GM21723 (cell line): ENCODE measurements around the gene CFAP54.
"Not testable (repeated sequence)": the region's sequence is repeated elsewhere in the genome, so short reads cannot be mapped to it uniquely, and the experiment has no call there.

Experiments
- ATAC-seq: cut with Tn5 transposase; IDR thresholded peaks from one replicate; pipeline ENCODE4 v1.9.1; 2021; ENCODE audit warnings: mild to moderate bottlenecking, moderate library complexity; ENCODE audit not compliant: unreplicated experiment

The CFAP54 gene, protein sequence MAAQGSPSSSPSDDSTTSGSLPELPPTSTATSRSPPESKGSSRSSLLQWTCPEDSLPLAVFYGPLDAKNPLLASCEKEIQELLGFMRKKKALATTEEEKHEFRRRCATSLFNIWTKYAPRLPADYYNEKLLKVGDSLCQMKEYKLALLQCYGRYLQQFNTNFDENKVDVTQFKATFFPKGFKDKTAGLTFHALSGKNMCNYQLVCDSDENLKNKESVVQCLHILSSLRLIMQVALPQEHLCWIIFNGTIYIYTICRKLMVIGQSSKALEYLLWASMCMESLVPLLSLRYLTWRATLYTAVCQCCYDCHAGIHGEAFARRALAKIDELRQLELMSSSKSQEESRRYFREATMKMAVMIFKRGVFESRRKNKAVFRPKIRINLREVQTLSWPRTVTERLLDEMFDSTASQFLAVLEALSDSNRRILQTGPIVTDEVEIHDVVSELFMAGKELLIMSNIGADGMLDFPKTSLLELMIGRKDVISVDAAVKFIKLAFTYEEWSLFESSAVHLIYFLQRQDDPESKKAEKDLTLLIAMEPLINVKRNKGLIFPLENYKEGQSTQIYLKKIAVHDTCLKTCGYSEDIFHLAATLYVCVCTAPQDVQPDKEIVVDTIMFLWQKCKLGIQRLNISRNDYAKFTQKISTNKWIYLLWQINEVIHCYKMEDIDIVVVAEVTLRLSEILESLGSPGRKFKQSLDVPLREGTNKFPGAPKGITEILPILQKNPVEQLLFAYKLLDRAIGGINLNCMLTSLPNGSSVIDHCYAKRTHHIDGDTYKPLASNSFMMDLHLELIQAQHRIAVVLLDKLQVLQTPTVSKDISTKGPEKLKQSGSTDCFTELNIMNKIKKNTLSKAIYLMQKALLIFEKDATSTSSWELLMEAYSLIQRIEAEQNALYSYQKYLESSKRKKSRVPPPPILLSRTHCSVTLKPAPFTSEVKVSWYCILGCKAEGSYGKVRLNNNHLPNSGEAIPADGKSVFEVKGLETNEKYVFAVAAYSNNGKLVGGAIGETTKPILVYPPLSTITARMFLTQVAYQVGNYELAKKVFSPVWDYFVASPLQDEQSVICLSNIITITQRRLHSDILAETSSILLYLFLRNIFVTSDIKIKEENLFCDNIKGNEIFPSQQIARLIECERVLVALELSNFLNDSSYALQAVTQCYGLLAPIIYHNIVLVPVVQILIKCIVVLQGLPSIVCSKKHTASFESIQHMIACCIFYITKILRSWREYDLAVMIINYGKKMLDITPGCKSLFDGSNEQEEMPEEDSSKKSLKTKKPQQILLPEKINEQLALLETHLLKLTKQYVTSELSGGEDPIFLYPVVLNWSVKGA (N-terminal part only)

DNA sequence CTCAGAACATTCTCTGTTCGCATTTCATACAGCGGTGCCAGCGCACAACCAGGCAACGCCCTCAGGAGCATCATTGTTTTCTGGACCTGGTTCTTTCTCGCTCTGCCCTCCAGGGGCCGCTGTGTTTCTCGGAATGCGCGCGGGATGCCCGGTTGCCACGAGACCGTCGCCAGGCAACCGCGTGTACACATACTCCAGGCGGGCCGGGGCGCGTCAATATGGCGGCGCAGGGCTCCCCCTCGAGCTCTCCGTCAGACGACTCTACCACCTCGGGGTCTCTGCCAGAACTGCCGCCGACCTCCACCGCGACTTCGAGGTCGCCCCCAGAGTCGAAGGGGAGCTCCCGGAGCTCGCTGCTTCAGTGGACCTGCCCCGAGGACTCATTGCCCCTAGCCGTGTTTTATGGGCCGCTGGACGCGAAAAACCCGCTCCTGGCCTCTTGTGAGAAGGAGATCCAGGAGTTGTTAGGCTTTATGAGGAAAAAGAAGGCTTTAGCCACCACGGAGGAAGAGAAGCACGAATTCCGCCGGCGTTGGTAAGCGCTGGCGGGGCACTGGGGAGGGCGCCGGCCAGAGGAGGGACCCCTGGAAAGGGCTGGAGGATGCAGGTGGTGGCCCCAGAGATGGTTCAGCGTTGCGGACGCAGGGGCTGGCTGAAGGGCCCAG is at the start of gene CFAP54:
CFAP54 (plus strand) TSS at position 186 of the 665 bp plus-strand sequence; CDS start at position 219, 33 bp downstream.
- peak; percentile 94 for ATAC-seq

DNA sequence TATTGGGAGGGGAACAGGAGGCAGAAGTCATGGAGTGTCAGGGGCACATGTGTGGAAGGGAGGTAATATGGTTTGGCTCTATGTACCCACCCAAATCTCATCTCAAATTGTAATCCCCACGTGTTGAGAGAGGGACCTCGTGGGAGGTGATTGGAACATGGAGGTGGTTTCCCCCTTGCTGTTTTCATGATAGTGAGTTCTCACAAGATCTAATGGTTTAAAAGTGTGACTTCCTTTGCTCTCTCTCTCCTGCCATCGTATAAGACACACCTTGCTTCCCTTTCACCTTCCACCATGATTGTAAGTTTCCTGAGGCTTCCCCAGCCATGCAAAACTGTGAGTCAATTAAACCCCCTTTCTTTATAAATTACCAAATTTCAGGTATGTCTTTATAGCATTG is 47.6 kb upstream of the CFAP54 start:
- ATAC-seq: no peak

DNA sequence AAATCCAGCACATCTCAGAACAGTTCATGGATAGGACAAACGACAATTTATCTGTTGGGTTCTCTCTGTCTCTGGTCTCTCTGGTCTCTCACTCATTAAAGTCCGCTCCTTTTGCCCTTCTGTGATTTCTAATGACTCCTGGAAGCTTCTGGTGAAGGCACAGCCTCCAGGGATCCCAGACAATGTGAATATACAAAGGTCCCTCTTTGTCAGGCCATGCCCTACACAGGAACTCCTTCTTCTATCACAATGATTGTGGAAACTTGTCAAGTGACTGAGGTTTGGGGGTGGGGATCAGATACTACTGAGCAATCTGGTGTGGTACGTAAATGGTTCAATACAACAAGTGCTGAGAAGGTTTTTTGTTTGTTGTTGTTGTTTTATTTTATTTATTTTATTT is 46.5 kb upstream of the CFAP54 start:
- ATAC-seq: no peak

DNA sequence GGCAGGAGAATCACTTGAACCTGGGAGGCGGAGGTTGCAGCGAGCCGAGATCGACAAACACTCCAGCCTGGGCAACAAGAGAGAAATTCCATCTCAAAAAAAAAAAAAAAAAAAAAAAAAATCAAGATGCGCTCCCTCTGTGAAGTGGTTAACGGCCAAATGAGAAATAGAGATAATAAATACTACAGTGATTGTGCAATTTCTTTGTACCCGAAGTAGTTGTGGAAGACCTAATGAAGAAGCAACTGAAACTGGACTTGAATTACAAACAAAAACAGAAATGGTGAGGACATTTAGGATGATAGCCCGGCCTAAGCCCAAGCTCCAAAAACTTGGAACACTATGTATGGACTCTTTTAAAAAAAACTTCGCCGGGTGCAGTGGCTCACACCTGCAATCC is 45.0 kb upstream of the CFAP54 start:
- no peak for ATAC-seq

DNA sequence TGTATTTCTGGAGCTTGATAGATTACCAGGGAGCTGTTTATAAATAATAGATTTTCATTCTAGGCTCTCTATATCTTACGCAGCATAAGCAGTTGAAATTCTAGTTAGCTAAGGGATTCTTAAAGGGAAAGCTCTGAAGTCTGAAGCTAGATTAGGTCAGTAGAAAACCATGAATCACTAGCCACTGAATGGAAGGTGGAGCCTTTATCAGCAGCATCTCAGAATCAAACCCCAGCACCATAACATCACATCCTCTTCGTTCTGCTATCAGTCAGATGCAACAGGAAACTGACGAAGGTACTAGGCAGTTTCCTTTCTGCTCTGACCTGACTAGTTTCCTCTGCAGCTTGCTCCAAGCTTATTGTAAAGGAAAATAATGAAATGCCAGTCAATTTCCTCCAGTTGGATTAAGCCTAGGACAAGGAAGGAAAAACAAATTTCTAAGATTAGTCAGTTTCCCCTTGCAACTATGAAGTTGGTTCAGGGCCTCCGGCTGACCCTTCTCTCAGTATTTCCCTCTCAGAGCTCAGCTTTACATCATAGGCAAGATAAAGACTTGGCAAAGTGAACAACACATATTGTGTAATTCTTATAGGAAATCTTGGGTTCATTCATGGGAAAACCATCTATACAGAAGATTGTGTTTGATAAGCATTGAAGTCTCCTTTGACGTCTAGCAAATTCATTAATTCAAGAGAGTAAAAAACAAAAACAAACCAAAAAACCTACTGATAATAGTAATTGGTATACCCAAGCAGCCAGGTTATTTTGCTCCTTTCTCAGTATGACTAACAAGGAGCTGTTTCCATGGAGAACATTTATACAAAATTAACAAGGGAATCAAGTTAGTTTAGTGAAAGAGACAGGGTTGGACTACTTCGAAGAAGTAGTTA is 43.4 kb upstream of the CFAP54 start:
- peak; percentile 98 for ATAC-seq

DNA sequence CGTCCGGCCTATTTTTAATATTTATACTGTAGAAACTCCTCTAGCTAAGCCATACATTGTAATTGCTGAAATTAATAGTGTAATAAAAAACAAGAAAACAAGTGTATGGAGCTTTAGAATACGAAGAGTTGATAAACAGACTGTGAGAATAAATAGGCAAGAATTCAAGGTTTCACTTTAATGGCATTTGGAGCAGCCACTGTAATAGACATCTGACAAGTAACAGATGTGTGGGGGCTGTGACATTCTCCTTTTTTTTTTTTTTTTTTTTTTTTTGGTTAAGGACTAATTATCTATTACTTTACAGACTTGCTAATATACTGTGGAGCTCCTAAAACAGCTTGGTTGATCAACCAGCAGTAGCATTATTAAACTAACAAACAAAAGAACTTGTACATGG is 42.1 kb upstream of the CFAP54 start:
- no peak for ATAC-seq

DNA sequence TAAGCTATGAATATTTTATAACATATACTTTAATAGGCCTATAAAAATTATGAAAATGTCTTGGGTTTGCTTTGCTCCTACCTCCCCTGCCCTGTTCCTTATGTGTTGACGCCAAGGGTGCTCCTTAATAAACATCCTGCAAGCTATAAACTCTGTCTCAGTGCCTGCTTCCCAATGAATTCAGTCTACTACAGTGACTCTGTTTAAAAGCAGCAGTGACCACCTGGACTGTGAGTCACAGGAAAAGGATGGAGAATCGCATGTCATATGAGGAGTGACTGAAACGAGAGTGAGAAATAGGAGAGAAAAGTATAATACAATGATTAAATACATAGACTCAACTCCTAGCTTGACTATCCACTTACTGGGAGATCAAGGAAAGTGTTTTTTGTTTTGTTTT is 41.1 kb upstream of the CFAP54 start:
- no peak for ATAC-seq

DNA sequence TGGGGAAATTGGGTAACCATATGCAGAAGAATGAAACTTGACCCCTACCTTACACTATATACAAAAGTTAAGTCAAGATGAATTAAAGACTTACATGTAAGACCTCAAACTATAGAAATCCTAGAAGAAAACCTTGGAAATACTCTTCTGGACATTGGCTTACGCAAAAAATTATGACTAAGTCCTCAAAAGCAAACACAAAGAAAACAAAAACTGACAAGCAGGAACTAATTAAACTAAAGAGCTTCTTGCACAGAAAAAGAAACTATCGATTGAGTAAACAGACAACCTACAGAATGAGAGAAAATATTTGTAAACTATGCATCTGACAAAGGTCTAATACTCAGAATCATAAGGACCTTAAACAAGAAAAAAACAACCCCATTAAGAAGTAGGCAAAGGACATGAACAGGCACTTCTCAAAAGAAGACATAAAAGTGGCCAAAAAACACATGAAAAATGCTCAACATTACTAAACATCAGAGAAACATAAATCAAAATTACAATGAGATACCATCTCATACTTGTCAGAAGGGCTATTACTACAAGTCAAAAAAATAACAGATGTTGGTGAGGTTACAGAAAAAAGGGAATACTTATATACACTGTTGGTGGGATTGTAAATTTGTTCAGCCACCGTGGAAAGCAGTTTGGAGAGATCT is 37.0 kb upstream of the CFAP54 start:
- ATAC-seq: no peak

DNA sequence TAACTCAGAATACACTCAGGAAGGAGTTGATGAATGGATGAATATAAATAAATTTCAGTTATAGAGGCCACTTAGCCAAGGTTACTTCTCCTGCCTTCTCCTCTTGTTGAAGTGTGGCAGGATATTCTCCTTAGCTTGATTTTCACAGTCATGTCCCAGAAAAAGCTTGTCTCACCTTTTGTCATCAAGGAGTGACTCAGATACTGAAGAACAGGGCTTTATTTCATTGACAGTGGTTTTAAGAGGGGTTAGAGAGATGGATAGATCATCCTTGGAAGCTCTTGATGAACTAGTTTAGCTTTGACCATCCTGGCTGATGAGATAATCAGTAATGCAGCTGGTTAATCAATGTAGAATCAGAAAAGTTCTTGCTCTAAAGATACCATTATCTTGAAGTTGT is 35.0 kb upstream of the CFAP54 start:
- no peak for ATAC-seq

DNA sequence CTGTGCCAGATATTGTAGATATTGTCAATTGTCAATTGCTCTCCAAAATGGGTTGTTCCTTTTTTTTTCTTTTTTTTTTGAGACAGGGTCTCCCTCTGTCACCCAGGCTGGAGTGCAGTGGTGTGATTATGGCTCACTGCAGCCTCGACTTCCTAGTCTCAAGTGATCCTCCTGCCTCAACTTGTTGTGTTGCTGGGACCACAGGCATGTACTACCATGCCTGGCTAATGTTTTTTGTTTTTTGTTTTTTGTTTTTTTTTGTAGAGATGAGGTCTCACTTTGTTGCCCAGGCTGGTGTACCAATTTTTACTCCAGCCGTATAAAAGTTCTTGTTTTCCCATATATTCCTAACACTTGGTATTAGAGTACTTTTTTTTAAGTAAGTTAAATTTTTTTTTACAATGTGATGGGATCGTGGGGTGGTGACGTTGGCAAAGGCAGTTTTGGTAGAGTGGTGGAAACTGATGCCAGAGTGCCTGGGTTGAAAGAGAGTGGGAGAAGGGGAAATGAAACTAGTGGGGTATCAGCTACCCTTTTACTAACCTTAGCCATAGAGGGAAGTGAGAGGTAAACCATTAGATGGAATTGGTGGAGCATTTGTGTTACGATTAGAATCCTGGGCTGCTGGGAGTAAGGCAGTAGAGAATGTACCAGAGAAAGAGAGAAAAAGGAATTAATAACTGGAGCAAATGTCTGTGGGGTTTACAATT is 33.0 kb upstream of the CFAP54 start:
- ATAC-seq: peak; percentile 87

DNA sequence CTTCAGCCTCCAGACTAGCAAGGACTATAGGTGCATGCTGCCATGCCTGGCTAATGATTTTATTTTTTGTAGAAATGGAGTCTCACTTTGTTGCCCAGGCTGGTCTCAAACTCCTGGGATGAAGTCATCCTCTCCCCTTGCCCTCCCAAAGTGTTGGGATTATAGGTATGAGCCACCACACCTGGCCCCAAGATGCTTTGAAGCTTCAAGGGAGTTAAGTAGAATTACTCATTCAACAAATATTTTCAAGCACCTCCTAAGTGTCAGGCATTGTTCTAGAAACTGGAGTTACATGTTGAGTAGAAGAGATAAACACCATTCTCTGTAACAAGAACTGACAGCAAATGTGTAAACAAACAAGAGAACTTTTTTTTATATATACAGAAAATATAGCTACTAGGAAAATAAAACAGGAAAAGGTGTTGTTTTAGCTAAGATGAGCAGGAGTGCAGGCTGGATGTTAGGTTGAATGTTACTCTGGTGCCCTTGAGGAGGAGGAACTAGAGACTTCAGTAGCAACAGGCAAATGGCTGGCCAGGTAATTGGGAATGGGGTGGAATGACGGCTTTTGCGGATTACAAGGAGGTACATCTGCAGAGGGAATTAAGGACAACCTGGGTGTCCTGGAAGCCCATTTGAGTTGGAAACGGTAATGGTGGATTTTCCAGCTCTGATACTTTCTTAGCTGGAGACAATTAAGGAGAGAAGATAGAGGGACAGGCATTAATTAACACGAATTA is 32.0 kb upstream of the CFAP54 start:
- peak; percentile 18 for ATAC-seq

DNA sequence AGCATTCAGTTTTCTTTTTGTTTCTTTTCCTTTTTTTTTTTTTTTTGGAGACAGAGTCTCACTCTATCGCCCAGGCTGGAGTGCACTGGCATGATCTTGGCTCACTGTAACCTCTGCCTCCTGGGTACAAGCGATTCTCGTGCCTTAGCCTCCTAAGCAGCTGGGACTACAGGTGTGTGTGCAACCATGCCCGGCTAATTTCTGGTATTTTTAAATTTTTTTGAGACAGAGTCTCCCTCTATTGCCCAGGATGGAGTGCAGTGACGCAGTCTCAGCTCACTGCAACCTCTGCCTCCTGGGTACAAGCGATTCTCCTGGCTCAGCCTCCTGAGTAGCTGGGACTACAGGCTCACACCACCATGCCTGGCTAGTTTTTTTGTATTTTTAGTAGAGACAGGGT is 30.1 kb upstream of the CFAP54 start:
- ATAC-seq: not testable (repeated sequence)

DNA sequence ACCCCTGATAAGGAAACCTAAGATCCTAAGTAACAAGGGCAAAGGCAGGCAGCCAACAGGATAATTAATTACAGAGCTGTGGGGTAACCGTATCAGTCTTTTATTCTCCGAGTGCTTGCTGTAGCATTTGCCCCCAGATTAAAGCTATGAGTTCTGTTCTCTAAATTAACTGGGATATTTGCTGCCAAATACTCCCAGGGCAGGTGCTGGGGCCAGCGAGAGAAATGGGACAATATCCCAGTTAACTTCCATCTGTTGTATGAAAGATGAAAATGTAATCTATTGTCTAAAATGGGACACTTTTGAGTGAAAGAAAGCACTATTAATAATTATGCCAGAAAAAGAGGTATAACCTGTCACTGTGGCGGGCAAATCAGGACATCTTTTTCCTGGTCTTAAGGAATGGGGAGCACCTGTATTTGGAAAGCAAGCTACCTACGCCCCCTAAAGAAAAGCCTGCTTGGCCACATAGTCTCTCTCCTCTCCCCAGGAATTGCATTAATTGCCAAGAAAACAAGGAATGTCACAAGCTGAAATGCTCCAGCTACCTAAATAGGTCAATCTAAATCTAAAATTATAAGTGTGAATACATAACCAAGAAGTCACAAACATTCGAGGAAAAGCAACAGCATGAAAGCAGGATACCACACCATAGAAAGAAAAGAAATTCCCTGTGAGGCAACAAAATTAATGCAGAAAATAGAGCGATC is 26.7 kb upstream of the CFAP54 start:
- no peak for ATAC-seq

DNA sequence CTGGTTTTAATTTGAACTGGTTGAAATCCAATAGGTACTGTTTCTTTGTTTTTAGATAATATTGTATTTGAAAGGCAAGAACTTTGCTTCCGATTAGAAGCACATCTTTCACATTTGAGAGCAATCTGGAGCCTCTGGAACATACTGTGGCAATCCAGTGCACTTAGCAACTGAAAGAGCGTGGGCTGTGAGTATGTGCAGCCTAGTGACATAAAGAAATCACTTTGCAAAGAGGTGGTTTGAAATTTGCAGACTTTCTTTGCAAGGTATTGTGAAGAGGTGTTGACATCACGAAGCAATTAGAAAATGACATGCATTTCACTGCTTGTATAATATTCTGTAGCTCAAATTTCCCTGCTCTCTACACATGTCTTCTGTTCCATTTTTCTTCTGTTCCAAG is 23.5 kb upstream of the CFAP54 start:
- ATAC-seq: no peak

DNA sequence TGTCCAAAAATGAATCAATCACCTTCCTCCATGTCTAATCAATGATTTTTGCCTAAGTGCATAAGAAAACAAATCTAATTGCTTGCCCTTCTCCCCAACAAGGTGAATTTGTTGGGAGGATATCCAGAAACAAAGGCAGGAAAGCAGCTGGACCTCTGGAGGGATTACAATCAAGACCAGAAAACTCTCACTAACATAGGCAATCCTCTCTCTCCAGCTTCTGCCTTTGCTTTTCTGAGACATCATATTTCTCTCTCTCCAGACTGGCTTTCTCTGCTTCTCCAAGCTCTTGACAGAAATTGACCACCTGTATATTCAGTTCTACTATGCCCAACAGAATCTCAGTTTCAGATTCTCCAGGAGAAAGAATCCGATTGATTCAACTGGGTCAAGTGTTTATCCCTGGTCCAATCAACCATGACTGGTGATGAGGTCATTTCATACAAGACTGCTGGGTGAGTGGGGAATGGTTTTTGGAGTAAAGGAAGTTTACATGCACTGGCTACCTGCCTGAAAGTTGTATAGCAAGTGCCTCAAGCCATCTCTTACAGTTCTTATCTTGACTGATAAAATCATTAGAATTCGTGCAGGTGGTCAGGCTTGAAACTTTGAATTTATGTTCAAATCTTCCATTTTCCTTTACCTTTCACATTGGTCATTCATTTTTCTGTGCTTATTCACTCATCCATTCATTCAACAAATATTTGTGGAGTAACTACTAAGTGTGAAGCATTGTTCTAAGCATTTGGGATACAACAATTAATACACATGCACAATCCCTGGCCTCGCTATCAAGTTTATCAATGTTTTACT is 22.2 kb upstream of the CFAP54 start:
- ATAC-seq: no peak

DNA sequence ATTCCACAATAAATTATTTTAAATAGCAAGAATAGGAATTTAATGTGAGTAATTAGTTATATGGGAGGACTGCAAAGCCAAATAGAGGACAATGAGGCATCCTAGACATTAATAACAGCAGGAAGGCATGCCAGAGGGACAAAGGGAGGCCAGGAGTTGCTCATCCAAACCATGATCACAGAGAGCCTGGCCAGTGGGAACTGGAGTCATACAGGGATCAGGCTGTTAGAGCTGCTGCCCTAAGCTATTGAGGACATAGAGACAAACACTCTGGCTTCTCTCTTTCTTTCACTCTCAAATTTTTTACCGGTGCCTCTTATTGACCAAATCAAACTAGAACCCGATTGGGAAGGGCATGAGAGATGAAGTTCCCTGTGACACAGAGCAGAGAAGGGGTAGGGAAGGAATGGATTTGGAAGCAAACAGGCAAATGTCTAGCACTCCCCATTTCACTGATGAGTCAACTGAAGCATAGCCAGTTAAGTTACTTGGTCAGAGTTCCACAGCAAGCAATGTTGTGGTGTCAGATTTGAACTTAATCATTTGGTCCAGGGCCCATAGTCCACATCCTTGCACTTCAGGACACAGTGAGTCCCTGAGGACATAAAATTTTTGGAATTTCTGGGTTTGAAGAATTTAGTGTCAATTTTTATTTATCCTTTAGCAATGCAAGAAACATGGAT is 17.9 kb upstream of the CFAP54 start:
- ATAC-seq: no peak
